Measurements from ENCODE around the gene ARHGEF16.

DNA sequence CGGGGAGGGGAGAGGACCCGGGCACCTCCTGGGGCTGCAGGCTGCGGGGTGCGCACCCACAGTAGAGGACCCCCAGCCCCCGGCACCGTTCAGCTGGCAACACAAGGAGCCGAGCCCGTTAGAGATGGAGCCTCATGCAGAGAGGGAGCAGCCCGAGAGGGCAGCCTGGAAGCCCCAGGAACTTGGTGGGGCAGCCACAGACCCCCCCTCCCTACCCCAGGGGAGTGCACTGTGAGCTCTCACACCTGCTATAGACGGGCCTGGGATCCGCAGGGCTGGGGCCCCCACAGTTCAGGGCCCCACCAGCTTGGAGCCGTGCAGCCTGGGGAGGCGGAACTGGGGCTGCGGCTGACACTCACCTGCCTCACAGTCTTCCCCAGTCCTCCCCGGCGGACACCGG lies 47.0 kb downstream of the ARHGEF16 start:
- TF ChIP-seq CTCF (IDR thresholded peaks at IDR 0.05) (no peak), REST (IDR thresholded peaks at IDR 0.05; ENCODE audit: insufficient read depth in 1 of 2, low read depth in 2 of 2, low read length in 1 of 2) (no peak), POLR2AphosphoS5 (IDR thresholded peaks at IDR 0.05; ENCODE audit: low read depth, low read length) (no peak)
